ENCODE results near the gene LRRC4.

The LRRC4 gene

GRCh38 chr7:128008141-128008540, 23.1 kb downstream of the LRRC4 start:
- TF ChIP-seq, protein P1, sequence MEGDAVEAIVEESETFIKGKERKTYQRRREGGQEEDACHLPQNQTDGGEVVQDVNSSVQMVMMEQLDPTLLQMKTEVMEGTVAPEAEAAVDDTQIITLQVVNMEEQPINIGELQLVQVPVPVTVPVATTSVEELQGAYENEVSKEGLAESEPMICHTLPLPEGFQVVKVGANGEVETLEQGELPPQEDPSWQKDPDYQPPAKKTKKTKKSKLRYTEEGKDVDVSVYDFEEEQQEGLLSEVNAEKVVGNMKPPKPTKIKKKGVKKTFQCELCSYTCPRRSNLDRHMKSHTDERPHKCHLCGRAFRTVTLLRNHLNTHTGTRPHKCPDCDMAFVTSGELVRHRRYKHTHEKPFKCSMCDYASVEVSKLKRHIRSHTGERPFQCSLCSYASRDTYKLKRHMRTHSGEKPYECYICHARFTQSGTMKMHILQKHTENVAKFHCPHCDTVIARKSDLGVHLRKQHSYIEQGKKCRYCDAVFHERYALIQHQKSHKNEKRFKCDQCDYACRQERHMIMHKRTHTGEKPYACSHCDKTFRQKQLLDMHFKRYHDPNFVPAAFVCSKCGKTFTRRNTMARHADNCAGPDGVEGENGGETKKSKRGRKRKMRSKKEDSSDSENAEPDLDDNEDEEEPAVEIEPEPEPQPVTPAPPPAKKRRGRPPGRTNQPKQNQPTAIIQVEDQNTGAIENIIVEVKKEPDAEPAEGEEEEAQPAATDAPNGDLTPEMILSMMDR (IDR thresholded peaks at IDR 0.05; ENCODE audit: low read depth, low read length), result no peak
- H3K4me3 ChIP-seq (ENCODE audit: low read depth, low read length), result no peak overlapping the region

GRCh38 chr7:128007303-128007680, 23.9 kb downstream of the LRRC4 start:
- TF ChIP-seq, protein P1 (IDR thresholded peaks at IDR 0.05; ENCODE audit: low read depth, low read length), result no peak
- no peak overlapping the region for H3K4me3 ChIP-seq (ENCODE audit: low read depth, low read length)

DNA sequence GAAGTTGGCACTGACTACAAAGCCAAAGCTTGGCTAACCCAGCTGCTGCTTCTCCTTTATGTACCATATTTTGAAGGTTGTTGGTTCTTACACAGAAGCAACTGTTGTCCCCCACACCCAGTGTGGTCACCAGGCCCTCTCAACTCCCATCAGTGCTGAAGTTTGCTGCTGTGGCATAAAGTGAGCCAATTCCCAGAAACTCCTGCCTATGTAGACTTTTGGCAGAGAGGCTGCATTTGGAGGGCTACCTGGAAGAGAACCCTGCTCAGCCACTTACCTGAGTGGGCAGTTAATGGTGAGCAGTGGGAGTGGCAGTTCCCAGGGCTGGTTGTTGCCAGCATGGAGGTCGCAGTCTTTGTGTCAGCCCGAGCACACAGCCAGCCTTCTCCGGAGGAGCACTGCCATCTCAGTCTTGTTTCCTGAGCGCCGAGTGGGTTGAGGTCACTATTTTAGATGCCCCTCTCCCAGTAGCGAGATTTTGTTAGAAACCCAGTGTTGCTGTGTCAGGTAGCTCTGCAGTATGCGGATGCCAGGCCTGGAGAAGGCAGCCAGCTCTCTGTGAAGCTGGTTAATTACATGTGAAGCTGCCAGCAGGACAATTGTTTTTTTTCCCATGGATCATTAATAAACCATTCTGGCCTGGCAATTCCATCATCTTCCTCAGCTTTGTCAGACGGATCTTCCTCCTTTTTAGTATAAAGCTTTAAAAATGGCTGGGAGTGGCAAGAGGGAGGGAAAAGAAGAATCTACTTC, 24.5 kb downstream of the LRRC4 start:
- TF ChIP-seq, protein P1 (IDR thresholded peaks at IDR 0.05; ENCODE audit: low read depth, low read length), result no peak
- no peak overlapping the region for H3K4me3 ChIP-seq (ENCODE audit: low read depth, low read length)

DNA sequence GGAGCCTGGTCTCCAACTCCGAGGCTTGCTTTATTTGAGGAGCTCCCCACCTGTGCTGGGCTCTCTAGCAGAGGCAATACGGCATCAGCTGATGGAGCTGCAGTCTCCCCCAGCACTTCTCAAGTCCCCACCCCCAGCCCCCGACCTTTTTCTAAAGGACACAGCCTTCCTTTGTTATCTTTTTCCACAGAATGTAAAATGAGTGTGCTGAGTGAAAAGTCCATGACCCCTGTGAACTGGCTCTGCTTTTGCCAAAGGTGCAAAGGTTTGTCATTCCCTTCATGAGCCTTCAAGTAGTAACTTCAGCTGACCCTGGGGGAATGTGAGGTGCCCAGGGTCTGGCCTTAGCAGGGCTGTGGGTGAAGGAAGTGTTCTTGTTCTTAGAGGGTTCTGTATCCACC, 25.5 kb downstream of the LRRC4 start:
- TF ChIP-seq, protein P1 (IDR thresholded peaks at IDR 0.05; ENCODE audit: low read depth, low read length), result no peak
- no peak overlapping the region for H3K4me3 ChIP-seq (ENCODE audit: low read depth, low read length)

GRCh38 chr7:128005117-128005516, 26.1 kb downstream of the LRRC4 start:
- H3K4me3 ChIP-seq (ENCODE audit: low read depth, low read length), result no peak overlapping the region
- TF ChIP-seq, protein P1 (IDR thresholded peaks at IDR 0.05; ENCODE audit: low read depth, low read length), result no peak

- H3K4me3 ChIP-seq (ENCODE audit: low read depth, low read length), result no peak overlapping the region
- TF ChIP-seq, protein P1 (IDR thresholded peaks at IDR 0.05; ENCODE audit: low read depth, low read length), result no peak
These were observed 26.6 kb downstream of the LRRC4 start for GRCh38 chr7:128004623-128005022.

GRCh38 chr7:128003787-128004186, 27.4 kb downstream of the LRRC4 start:
- no peak overlapping the region for H3K4me3 ChIP-seq (ENCODE audit: low read depth, low read length)
- TF ChIP-seq, protein P1 (IDR thresholded peaks at IDR 0.05; ENCODE audit: low read depth, low read length), result no peak
